Testis (tissue), 2 donors: ENCODE data around the gene IL34.

Experiments used
- POLR2A ChIP-seq: fragments of 450-650 bp; IDR thresholded peaks from one replicate; pipeline ENCODE4 v1.6.1; 2017; ENCODE audit warnings: antibody characterized with exemption, mild to moderate bottlenecking, moderate library complexity
- TF ChIP-seq, protein P1 (sequence below), 3 experiments: fragments of 450-650 bp in 2 of 3; fragments of 200-600 bp in 1 of 3; sonication (generic) in 1 of 3; IDR thresholded peaks; one replicate each; pipeline ENCODE4 v1.5.1; 2016 to 2019; ENCODE audit warnings: antibody characterized with exemption in 3 of 3, mild to moderate bottlenecking in 2 of 3, moderate library complexity in 1 of 3

DNA sequence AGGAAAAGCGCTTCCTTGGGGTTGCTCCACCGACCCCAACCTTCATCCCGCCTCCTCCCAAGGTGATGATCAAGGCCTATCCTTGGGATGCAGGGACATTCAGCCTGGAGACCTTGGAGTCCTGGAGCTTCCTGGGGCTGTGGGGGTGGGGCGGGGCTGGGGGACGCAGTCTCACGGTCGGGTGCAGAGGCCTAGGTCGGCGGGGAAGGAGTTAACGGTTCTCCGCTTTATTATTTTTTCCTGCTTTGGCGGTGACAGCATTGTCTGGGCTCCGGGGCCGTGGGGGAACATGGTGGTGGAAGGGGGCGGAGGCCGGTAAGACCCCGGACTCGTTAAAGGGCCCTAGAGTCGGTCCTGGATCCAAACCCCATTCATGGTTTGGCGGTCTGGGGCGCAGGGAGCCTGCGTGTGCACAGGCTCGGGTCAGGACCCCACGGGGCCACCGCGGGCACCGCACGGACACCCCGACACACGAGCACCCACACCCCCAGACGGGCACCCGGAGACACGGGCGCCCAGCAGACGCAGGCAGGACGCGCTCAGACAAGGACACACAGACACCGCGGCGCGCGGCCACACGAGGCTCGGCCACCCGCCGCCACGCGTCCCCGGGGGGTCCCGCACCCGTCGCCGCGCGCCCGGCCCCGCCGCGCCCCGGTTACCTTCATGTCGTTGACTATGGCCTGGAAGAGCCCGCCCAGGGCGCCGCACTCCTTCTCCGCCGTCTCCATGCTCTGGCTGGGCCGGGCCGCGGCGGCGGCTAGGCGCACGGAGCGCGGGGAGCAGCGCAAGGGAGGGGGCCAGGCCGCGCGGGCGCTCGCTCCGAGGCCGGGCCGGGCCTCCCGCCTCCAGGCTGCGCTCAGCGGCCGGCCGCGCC is 38.9 kb downstream of the IL34 start:
- TF ChIP-seq, protein P1, sequence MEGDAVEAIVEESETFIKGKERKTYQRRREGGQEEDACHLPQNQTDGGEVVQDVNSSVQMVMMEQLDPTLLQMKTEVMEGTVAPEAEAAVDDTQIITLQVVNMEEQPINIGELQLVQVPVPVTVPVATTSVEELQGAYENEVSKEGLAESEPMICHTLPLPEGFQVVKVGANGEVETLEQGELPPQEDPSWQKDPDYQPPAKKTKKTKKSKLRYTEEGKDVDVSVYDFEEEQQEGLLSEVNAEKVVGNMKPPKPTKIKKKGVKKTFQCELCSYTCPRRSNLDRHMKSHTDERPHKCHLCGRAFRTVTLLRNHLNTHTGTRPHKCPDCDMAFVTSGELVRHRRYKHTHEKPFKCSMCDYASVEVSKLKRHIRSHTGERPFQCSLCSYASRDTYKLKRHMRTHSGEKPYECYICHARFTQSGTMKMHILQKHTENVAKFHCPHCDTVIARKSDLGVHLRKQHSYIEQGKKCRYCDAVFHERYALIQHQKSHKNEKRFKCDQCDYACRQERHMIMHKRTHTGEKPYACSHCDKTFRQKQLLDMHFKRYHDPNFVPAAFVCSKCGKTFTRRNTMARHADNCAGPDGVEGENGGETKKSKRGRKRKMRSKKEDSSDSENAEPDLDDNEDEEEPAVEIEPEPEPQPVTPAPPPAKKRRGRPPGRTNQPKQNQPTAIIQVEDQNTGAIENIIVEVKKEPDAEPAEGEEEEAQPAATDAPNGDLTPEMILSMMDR (IDR thresholded peaks at IDR 0.05): no peak
- no peak for TF ChIP-seq POLR2A
